ENCODE data around the gene ZFHX3. TPM values are rescaled to one million over a fixed set of nuclear protein-coding genes. Genes with fewer than 3 reads are reported as not detected.

Gene ZFHX3
- total and polyA plus RNA-seq, 9 of the 15 experiments (the other 6 are each of a cell fraction or from before 2014, with no cell fraction given) = 0.01 to 0.23 (median 0.06) TPM; not detected in 4

- TF ChIP-seq, protein P1, sequence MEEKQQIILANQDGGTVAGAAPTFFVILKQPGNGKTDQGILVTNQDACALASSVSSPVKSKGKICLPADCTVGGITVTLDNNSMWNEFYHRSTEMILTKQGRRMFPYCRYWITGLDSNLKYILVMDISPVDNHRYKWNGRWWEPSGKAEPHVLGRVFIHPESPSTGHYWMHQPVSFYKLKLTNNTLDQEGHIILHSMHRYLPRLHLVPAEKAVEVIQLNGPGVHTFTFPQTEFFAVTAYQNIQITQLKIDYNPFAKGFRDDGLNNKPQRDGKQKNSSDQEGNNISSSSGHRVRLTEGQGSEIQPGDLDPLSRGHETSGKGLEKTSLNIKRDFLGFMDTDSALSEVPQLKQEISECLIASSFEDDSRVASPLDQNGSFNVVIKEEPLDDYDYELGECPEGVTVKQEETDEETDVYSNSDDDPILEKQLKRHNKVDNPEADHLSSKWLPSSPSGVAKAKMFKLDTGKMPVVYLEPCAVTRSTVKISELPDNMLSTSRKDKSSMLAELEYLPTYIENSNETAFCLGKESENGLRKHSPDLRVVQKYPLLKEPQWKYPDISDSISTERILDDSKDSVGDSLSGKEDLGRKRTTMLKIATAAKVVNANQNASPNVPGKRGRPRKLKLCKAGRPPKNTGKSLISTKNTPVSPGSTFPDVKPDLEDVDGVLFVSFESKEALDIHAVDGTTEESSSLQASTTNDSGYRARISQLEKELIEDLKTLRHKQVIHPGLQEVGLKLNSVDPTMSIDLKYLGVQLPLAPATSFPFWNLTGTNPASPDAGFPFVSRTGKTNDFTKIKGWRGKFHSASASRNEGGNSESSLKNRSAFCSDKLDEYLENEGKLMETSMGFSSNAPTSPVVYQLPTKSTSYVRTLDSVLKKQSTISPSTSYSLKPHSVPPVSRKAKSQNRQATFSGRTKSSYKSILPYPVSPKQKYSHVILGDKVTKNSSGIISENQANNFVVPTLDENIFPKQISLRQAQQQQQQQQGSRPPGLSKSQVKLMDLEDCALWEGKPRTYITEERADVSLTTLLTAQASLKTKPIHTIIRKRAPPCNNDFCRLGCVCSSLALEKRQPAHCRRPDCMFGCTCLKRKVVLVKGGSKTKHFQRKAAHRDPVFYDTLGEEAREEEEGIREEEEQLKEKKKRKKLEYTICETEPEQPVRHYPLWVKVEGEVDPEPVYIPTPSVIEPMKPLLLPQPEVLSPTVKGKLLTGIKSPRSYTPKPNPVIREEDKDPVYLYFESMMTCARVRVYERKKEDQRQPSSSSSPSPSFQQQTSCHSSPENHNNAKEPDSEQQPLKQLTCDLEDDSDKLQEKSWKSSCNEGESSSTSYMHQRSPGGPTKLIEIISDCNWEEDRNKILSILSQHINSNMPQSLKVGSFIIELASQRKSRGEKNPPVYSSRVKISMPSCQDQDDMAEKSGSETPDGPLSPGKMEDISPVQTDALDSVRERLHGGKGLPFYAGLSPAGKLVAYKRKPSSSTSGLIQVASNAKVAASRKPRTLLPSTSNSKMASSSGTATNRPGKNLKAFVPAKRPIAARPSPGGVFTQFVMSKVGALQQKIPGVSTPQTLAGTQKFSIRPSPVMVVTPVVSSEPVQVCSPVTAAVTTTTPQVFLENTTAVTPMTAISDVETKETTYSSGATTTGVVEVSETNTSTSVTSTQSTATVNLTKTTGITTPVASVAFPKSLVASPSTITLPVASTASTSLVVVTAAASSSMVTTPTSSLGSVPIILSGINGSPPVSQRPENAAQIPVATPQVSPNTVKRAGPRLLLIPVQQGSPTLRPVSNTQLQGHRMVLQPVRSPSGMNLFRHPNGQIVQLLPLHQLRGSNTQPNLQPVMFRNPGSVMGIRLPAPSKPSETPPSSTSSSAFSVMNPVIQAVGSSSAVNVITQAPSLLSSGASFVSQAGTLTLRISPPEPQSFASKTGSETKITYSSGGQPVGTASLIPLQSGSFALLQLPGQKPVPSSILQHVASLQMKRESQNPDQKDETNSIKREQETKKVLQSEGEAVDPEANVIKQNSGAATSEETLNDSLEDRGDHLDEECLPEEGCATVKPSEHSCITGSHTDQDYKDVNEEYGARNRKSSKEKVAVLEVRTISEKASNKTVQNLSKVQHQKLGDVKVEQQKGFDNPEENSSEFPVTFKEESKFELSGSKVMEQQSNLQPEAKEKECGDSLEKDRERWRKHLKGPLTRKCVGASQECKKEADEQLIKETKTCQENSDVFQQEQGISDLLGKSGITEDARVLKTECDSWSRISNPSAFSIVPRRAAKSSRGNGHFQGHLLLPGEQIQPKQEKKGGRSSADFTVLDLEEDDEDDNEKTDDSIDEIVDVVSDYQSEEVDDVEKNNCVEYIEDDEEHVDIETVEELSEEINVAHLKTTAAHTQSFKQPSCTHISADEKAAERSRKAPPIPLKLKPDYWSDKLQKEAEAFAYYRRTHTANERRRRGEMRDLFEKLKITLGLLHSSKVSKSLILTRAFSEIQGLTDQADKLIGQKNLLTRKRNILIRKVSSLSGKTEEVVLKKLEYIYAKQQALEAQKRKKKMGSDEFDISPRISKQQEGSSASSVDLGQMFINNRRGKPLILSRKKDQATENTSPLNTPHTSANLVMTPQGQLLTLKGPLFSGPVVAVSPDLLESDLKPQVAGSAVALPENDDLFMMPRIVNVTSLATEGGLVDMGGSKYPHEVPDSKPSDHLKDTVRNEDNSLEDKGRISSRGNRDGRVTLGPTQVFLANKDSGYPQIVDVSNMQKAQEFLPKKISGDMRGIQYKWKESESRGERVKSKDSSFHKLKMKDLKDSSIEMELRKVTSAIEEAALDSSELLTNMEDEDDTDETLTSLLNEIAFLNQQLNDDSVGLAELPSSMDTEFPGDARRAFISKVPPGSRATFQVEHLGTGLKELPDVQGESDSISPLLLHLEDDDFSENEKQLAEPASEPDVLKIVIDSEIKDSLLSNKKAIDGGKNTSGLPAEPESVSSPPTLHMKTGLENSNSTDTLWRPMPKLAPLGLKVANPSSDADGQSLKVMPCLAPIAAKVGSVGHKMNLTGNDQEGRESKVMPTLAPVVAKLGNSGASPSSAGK (IDR thresholded peaks at IDR 0.05) = no peak
- TF ChIP-seq PRDM10 (IDR thresholded peaks at IDR 0.05; ENCODE audit: partially characterized antibody) (no peak), ZNF224 (CRISPR knock-in tag; IDR thresholded peaks at IDR 0.05) (no peak)
Measured at GRCh38 chr16:73018821-73019456, 29.0 kb downstream of the ZFHX3 start (continued).

Measured in K562 (cell line).